ENCODE data around the gene MEI1.

MEI1 gene

DNA sequence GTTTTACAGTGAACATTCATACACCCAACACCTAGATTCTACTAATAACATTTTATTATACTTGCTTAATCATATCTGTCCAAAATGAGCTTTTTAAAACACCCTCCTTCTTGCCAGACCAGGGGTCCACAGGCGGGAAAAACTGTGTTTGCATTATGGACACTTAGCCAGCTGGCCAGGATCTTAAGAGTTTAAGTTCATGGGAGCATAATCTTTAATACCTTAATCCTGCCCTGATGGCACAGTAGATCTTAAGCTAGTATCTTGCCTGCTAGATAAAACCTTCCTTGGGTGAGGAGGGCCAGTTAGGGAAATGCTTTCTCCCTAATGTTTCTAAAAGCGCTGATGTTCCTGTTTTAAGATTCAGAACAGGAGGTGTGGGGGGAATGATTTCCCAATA is 88.0 kb downstream of the MEI1 start:
- no peak overlapping the region for H2AFZ ChIP-seq (ENCODE audit: low read length)
- DNase-seq: no peak
- peak overlapping the region; percentile 29; the same call in 1 of the 2 replicates for H3K27ac ChIP-seq (ENCODE audit: low read length)
- no peak overlapping the region for H3K4me3 ChIP-seq (ENCODE audit: low read length)
- H3K9me2 ChIP-seq (replicated peaks; ENCODE audit: insufficient read depth, low read length): no peaks in the 10 kb centered on the region
- peaks cover 16% of the 10 kb centered on the region for H3K4me1 ChIP-seq (ENCODE audit: low read length)
- peak overlapping the region; percentile 20; the same call in 1 of the 2 replicates for H3K4me2 ChIP-seq (ENCODE audit: low read depth, low read length)
- TF ChIP-seq, protein P1, sequence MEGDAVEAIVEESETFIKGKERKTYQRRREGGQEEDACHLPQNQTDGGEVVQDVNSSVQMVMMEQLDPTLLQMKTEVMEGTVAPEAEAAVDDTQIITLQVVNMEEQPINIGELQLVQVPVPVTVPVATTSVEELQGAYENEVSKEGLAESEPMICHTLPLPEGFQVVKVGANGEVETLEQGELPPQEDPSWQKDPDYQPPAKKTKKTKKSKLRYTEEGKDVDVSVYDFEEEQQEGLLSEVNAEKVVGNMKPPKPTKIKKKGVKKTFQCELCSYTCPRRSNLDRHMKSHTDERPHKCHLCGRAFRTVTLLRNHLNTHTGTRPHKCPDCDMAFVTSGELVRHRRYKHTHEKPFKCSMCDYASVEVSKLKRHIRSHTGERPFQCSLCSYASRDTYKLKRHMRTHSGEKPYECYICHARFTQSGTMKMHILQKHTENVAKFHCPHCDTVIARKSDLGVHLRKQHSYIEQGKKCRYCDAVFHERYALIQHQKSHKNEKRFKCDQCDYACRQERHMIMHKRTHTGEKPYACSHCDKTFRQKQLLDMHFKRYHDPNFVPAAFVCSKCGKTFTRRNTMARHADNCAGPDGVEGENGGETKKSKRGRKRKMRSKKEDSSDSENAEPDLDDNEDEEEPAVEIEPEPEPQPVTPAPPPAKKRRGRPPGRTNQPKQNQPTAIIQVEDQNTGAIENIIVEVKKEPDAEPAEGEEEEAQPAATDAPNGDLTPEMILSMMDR (IDR thresholded peaks at IDR 0.05; ENCODE audit: low read length): no peak
- TF ChIP-seq EZH2phosphoT487 (IDR thresholded peaks at IDR 0.05; ENCODE audit: low read length): no peak
- TF ChIP-seq EZH2 (optimal IDR thresholded peaks at IDR 0.05; ENCODE audit: low read depth, low read length): no peak
- H3K27me3 ChIP-seq (replicated peaks; ENCODE audit: insufficient read depth, low read length): no peaks in the 10 kb centered on the region
- H3F3A ChIP-seq (ENCODE audit: insufficient read depth, low read length): 0 out of 2 replicates have a peak, but pooled peaks cover 8% of the 10 kb centered on the region
- H3K36me3 ChIP-seq (replicated peaks; ENCODE audit: insufficient read depth, low read length): no peaks in the 10 kb centered on the region
- no peaks in the 10 kb centered on the region for H4K20me1 ChIP-seq (ENCODE audit: insufficient read depth, low read length)
- no peaks in the 10 kb centered on the region for H3K79me2 ChIP-seq (ENCODE audit: low read length)
- no peaks in the 10 kb centered on the region for H3K9me3 ChIP-seq (replicated peaks; ENCODE audit: insufficient read depth, low read length)
- no peak overlapping the region for H3K9ac ChIP-seq (ENCODE audit: low read length)

DNA sequence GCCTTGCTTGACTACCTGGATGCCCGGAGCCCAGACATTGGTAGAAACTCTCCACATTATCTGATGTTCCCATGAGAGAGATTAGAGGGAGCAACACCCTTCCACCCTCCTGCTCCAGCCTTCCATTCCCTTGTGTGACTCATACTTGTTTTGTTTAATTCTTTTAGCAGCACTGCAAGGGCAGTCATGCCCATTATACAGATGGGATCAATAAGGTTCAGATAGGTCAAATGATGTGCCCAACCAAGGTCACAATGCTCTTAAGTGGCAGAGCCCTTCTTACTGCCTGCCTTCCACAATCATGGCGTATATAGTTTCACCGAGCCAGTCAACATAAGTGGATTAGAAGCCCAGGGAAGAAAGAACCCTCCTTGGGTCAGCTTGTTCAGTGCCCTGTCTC is 94.6 kb downstream of the MEI1 start:
- TF ChIP-seq, protein P1 (IDR thresholded peaks at IDR 0.05; ENCODE audit: low read length): no peak
- TF ChIP-seq EZH2 (optimal IDR thresholded peaks at IDR 0.05; ENCODE audit: low read depth, low read length) (no peak), EZH2phosphoT487 (IDR thresholded peaks at IDR 0.05; ENCODE audit: low read length) (no peak)
- H3K4me2 ChIP-seq (ENCODE audit: low read depth, low read length): no peak overlapping the region
- H3K79me2 ChIP-seq (ENCODE audit: low read length): no peaks in the 10 kb centered on the region
- no peak for DNase-seq
- H4K20me1 ChIP-seq (ENCODE audit: insufficient read depth, low read length): no peaks in the 10 kb centered on the region
- H3K27ac ChIP-seq (ENCODE audit: low read length): no peak overlapping the region
- no peaks in the 10 kb centered on the region for H3K9me3 ChIP-seq (replicated peaks; ENCODE audit: insufficient read depth, low read length)
- no peaks in the 10 kb centered on the region for H3K9me2 ChIP-seq (replicated peaks; ENCODE audit: insufficient read depth, low read length)
- H3F3A ChIP-seq (ENCODE audit: insufficient read depth, low read length): 0 out of 2 replicates have a peak, but pooled peaks cover under 1% of the 10 kb centered on the region
- no peaks in the 10 kb centered on the region for H3K27me3 ChIP-seq (replicated peaks; ENCODE audit: insufficient read depth, low read length)
- no peak overlapping the region for H2AFZ ChIP-seq (ENCODE audit: low read length)
- H3K36me3 ChIP-seq (replicated peaks; ENCODE audit: insufficient read depth, low read length): no peaks in the 10 kb centered on the region
- no peaks in the 10 kb centered on the region for H3K4me1 ChIP-seq (ENCODE audit: low read length)
- H3K9ac ChIP-seq (ENCODE audit: low read length): no peak overlapping the region
- no peak overlapping the region for H3K4me3 ChIP-seq (ENCODE audit: low read length)

DNA sequence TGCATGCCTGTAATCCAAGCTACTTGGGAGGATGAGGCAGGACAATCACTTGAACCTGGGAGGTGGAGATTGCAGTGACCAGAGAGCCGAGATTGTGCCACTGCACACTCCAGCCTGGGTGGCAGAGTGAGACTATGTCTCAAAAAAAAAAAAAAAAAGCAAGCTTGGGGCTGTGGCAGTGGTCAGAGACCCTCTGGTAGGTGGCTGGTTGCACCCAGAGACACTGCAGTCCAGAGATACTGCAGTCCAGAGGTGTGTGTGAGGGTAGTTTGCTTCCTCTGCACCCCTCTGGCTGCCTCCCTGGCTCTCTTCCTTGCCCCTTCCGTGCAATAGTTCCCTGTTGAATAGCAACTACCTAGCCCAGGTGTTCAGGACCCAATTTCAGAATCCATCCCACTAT is 99.4 kb downstream of the MEI1 start:
- Histone ChIP-seq H3K79me2 (ENCODE audit: low read length) (peaks cover 29% of the 10 kb centered on the region), H4K20me1 (ENCODE audit: insufficient read depth, low read length) (no peaks in the 10 kb centered on the region), H3K9me3 (replicated peaks; ENCODE audit: insufficient read depth, low read length) (no peaks in the 10 kb centered on the region), H3K36me3 (replicated peaks; ENCODE audit: insufficient read depth, low read length) (no peaks in the 10 kb centered on the region), H2AFZ (ENCODE audit: low read length) (no peak overlapping the region), H3K4me3 (ENCODE audit: low read length) (no peak overlapping the region), H3K27ac (ENCODE audit: low read length) (no peak overlapping the region), H3K9ac (ENCODE audit: low read length) (no peak overlapping the region), H3K27me3 (replicated peaks; ENCODE audit: insufficient read depth, low read length) (no peaks in the 10 kb centered on the region), H3K4me2 (ENCODE audit: low read depth, low read length) (no peak overlapping the region), H3K4me1 (ENCODE audit: low read length) (peaks cover 11% of the 10 kb centered on the region), H3F3A (ENCODE audit: insufficient read depth, low read length) (peaks cover 12% of the 10 kb centered on the region), H3K9me2 (replicated peaks; ENCODE audit: insufficient read depth, low read length) (no peaks in the 10 kb centered on the region)
- TF ChIP-seq, protein P1 (IDR thresholded peaks at IDR 0.05; ENCODE audit: low read length): no peak
- TF ChIP-seq EZH2phosphoT487 (IDR thresholded peaks at IDR 0.05; ENCODE audit: low read length) (no peak), EZH2 (optimal IDR thresholded peaks at IDR 0.05; ENCODE audit: low read depth, low read length) (no peak)
- DNase-seq: no peak
